Caco-2 (cell line): ENCODE data around the gene VAPB. TPM values are rescaled to one million over a fixed set of nuclear protein-coding genes. Genes with fewer than 3 reads are reported as not detected.

Experiments used
- BruUV-seq: library from RNA; stranded (reverse); fragments of 400-500 nt; replicated peaks from 2 replicates; lab custom pipeline; 2021; lab: Mats Ljungman, UMichigan
- CTCF ChIA-PET: fragments of 300-600 bp; sonication (Branson Sonifier 250); formaldehyde crosslinking; loops from one replicate; lab custom pipeline; 2022; ENCODE audit warnings: antibody characterized with exemption; lab: Charles Lee
- POLR2A ChIA-PET: fragments of 300-600 bp; sonication (Branson Sonifier 250); formaldehyde crosslinking; loops from one replicate; lab custom pipeline; 2022; ENCODE audit warnings: antibody characterized with exemption; lab: Charles Lee
- DNase-seq, 2 experiments: peaks; one replicate each; pipeline versions ENCODE4 v3.0.0 to v3.0.0-alpha.2; 2020 to 2022
- H3K27me3 ChIP-seq: replicated peaks from 2 replicates; pipeline ENCODE4 v1.6.0; 2011; ENCODE audit warnings: low read length; ENCODE audit not compliant: control insufficient read depth, insufficient read depth
- H3K36me3 ChIP-seq: 2 replicates; pipeline ENCODE4 v1.5.1; 2011; ENCODE audit warnings: low read length; ENCODE audit not compliant: control insufficient read depth, insufficient read depth
- H3K4me1 ChIP-seq: fragments of 250-450 bp; sonication (Bioruptor Pico); 2 replicates; pipeline ENCODE4 v1.5.1; 2020; ENCODE audit warnings: mild to moderate bottlenecking
- H3K4me3 ChIP-seq: 2 replicates; pipeline ENCODE4 v1.5.1; 2011; ENCODE audit warnings: low read depth, mild to moderate bottlenecking, control low read depth, low read length
- H3K9me3 ChIP-seq: fragments of 250-450 bp; sonication (Bioruptor Pico); 2 replicates; pipeline ENCODE4 v1.5.1; 2020; ENCODE audit warnings: mild to moderate bottlenecking, moderate library complexity
- H3K27ac Mint-ChIP-seq: one replicate; pipeline ENCODE4 v1.8.0; 2022; ENCODE audit warnings: mixed read lengths; ENCODE audit not compliant: unreplicated experiment
- H3K27me3 Mint-ChIP-seq: one replicate; pipeline ENCODE4 v1.8.0; 2022; ENCODE audit warnings: mixed read lengths; ENCODE audit not compliant: insufficient read depth, unreplicated experiment
- H3K36me3 Mint-ChIP-seq: one replicate; pipeline ENCODE4 v1.8.0; 2022; ENCODE audit warnings: mild to moderate bottlenecking, mixed read lengths; ENCODE audit not compliant: insufficient read depth, unreplicated experiment
- H3K4me1 Mint-ChIP-seq: one replicate; pipeline ENCODE4 v1.8.0; 2022; ENCODE audit warnings: low read depth, mixed read lengths; ENCODE audit not compliant: unreplicated experiment
- H3K4me3 Mint-ChIP-seq: one replicate; pipeline ENCODE4 v1.8.0; 2022; ENCODE audit warnings: mild to moderate bottlenecking, moderate library complexity, mixed read lengths; ENCODE audit not compliant: unreplicated experiment
- H3K9me3 Mint-ChIP-seq: one replicate; pipeline ENCODE4 v1.8.0; 2022; ENCODE audit warnings: mixed read lengths; ENCODE audit not compliant: unreplicated experiment
- intact Hi-C: fragments of 100-400 bp; cut with micrococcal nuclease; formaldehyde crosslinking; loops from one replicate; pipeline ENCODE4 v1.10.0; 2022; ENCODE audit not compliant: unreplicated experiment
- total RNA-seq: library from RNA; stranded (reverse); gene quantifications from 2 replicates; pipeline ENCODE4 v1.2.3, GENCODE V29; 2022
- TF ChIP-seq, protein P1 (sequence below), 2 experiments: fragments of 200-600 bp in 1 of 2; IDR thresholded peaks; 1 replicate in 1 of 2; 2 replicates in 1 of 2; pipeline versions ENCODE4 v1.5.1 to v1.8.0; 2011 to 2022; ENCODE audit warnings: antibody characterized with exemption in 1 of 2, control low read depth in 1 of 2, inconsistent platforms in 1 of 2, low read depth in 1 of 2, low read length in 1 of 2, mild to moderate bottlenecking in 1 of 2, moderate library complexity in 1 of 2; ENCODE audit not compliant: insufficient read depth in 1 of 2, severe bottlenecking in 1 of 2, unreplicated experiment in 1 of 2

Gene VAPB
- total RNA-seq, 1 experiment from 2014 or later, result 186 TPM

DNA sequence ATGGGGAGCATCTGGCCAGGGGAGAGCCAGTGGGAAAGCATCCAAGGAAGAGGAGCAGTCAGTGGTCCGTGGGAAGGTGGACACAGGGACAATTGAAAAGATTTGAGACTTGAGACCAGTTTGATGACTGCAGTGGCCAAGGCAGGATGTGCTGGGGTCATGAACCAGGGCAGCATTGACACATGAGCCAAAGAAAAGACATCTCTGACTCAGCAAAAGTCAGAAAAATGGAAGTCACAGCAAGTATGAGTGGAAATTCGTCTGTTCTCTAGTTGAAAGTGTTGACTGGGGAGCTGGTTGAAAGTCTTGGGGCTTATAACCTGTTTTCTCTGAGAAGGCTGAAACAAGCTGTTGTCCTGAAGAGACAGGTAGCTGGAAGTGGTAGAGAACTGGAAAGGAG is 48.2 kb upstream of the VAPB start:
- Mint-ChIP-seq H3K9me3 (peaks cover 25% of the 10 kb centered on the region), H3K27ac (peak overlapping the region; percentile 25), H3K27me3 (no peaks in the 10 kb centered on the region), H3K4me1 (peaks cover 32% of the 10 kb centered on the region), H3K4me3 (no peak overlapping the region), H3K36me3 (peaks cover 28% of the 10 kb centered on the region)
- Histone ChIP-seq H3K27me3 (no peaks in the 10 kb centered on the region), H3K36me3 (peaks cover 9% of the 10 kb centered on the region), H3K4me1 (peaks cover 35% of the 10 kb centered on the region), H3K9me3 (no peaks in the 10 kb centered on the region), H3K4me3 (no peak overlapping the region)
- CTCF ChIA-PET, result no interaction called here
- intact Hi-C loops, result no loop called here
- no TSS peak for BruUV-seq
- POLR2A ChIA-PET, result interaction anchor here (0.5 kb wide), 1 partner anchor 48 kb away, joined by 3 read pairs; the partner anchor contains the start of gene VAPB
- TF ChIP-seq, protein P1, sequence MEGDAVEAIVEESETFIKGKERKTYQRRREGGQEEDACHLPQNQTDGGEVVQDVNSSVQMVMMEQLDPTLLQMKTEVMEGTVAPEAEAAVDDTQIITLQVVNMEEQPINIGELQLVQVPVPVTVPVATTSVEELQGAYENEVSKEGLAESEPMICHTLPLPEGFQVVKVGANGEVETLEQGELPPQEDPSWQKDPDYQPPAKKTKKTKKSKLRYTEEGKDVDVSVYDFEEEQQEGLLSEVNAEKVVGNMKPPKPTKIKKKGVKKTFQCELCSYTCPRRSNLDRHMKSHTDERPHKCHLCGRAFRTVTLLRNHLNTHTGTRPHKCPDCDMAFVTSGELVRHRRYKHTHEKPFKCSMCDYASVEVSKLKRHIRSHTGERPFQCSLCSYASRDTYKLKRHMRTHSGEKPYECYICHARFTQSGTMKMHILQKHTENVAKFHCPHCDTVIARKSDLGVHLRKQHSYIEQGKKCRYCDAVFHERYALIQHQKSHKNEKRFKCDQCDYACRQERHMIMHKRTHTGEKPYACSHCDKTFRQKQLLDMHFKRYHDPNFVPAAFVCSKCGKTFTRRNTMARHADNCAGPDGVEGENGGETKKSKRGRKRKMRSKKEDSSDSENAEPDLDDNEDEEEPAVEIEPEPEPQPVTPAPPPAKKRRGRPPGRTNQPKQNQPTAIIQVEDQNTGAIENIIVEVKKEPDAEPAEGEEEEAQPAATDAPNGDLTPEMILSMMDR (IDR thresholded peaks at IDR 0.05; ENCODE audit: insufficient read depth in 1 of 2, low read depth in 1 of 2, low read length in 1 of 2, severe bottlenecking in 1 of 2, unreplicated experiment in 1 of 2), result no peak
- no peak for DNase-seq

DNA sequence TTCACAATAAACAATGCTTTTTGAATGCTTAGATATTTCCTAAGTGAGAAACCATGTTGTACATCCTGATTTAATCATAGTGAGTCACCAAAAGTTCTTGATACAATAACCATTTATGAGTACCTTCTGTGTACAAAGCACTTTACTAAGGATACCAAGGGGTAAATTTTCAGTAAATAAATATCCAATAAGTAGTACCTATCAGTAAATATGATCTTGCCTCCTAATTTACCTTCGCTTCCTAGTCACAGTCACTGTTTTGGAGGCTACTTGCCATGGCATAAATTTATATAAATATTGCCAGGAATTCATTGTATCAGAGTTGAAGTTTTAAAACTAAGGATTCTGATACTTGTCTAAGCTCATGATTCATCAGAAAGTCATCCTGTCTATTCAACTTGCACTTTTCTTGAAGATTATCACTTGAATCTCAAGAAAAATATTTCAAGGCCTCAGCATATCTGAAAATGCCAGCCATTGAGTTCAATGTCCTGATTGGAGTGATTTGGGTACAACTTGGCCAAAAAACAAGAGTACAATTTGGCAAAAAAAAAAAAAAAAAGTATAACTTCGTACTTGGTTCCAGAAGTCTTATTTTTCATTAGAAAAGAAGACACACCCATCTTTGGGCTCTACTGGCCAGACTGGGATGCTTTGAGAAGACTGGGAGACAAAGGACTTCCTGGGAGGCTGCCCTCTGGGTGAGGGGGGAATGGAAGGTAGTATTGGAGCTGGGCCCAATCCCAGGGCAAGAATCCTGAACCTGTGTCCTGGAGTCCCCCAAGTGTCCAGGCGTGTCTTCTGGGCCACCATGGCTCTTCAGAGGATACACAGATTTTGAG is 46.7 kb upstream of the VAPB start:
- Mint-ChIP-seq H3K27me3 (no peaks in the 10 kb centered on the region), H3K4me1 (peaks cover 27% of the 10 kb centered on the region), H3K36me3 (peaks cover 38% of the 10 kb centered on the region), H3K4me3 (no peak overlapping the region), H3K9me3 (peaks cover 25% of the 10 kb centered on the region), H3K27ac (no peak overlapping the region)
- intact Hi-C loops, result no loop called here
- Histone ChIP-seq H3K27me3 (no peaks in the 10 kb centered on the region), H3K9me3 (no peaks in the 10 kb centered on the region), H3K4me3 (no peak overlapping the region), H3K4me1 (peaks cover 35% of the 10 kb centered on the region), H3K36me3 (peaks cover 11% of the 10 kb centered on the region)
- CTCF ChIA-PET, result no interaction called here
- POLR2A ChIA-PET, result no interaction called here
- TF ChIP-seq, protein P1 (IDR thresholded peaks at IDR 0.05; ENCODE audit: insufficient read depth in 1 of 2, low read depth in 1 of 2, low read length in 1 of 2, severe bottlenecking in 1 of 2, unreplicated experiment in 1 of 2), result no peak
- BruUV-seq, result no TSS peak
- no peak for DNase-seq

DNA sequence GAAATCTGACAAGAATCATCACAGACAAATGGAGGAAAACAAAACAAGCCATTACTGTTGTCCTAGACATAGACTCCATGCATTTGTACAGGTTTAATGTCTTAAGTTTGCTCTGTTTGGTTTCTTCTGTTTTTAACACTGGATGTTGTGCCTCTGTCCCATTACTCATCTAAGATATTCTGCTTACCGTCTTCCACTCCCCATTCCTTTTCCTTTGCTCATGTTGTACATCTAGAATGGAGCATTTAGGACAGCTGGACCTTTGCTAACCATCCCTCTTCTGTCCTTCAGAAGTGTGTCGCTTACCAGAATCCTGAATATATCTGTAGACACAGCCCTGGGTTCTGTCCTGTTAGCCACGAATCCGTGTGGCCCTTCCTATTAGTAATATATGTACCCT is 44.3 kb upstream of the VAPB start:
- TF ChIP-seq, protein P1 (IDR thresholded peaks at IDR 0.05; ENCODE audit: insufficient read depth in 1 of 2, low read depth in 1 of 2, low read length in 1 of 2, severe bottlenecking in 1 of 2, unreplicated experiment in 1 of 2), result no peak
- intact Hi-C loops, result no loop called here
- BruUV-seq, result no TSS peak
- Mint-ChIP-seq H3K36me3 (peaks cover 24% of the 10 kb centered on the region), H3K4me1 (peaks cover 12% of the 10 kb centered on the region), H3K9me3 (peaks cover 16% of the 10 kb centered on the region), H3K27ac (no peak overlapping the region), H3K27me3 (no peaks in the 10 kb centered on the region), H3K4me3 (no peak overlapping the region)
- peaks cover 23% of the 10 kb centered on the region for H3K4me1 ChIP-seq
- ChIA-PET POLR2A (no interaction called here), CTCF (no interaction called here)
- no peaks in the 10 kb centered on the region for H3K9me3 ChIP-seq
- H3K36me3 ChIP-seq, result peaks cover 10% of the 10 kb centered on the region
- H3K4me3 ChIP-seq, result no peak overlapping the region
- no peak for DNase-seq
- H3K27me3 ChIP-seq, result no peaks in the 10 kb centered on the region
